HG03520 (cell line): ENCODE measurements around the gene TM7SF3.
A peak's percentile ranks its signal among the peaks of the same experiment; 100 is the strongest.

Experiments
- ATAC-seq: cut with Tn5 transposase; IDR thresholded peaks from one replicate; pipeline ENCODE4 v1.9.1; 2021; ENCODE audit warnings: mild to moderate bottlenecking, moderate library complexity; ENCODE audit not compliant: unreplicated experiment

Gene TM7SF3

DNA sequence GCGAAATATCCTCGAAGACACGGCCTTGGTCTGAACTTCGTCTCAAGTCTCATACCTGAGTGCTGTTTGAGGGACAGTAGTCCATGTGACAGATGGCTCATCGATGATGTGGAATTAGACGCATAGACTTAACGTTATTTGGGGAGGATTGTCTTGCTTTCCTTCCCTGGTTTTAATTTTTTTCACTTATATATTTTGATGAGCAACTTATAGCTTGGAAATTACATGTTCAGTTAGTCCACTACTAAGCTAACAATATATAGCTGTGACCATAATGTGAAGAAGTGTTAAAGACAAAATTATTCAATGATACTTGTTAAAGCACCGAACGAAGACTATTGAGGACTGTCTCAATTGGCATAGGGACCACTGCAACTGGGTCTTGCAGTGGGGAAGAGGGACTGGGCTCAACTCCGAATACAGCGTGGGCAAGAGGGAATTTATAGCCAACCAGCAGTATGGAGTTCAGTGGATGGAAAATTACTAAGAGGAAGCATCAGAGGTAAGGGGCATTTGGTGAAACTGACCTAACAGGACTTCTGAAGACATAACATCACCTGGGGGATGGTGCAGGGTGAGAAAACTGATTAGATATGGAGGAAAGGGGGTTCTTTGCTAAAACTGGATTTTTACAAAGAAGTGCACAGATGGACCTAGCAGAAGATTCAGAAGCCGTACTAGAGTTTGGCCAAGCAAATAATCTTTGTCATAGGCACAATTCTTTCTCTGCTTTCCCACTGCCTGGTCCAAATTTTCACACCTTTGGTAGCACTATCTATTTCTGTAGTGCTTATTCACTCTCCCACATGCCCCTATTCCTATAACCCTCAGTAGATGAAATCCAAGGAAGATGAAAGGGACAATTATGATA is 910 bp upstream of the TM7SF3 start:
- no peak for ATAC-seq

DNA sequence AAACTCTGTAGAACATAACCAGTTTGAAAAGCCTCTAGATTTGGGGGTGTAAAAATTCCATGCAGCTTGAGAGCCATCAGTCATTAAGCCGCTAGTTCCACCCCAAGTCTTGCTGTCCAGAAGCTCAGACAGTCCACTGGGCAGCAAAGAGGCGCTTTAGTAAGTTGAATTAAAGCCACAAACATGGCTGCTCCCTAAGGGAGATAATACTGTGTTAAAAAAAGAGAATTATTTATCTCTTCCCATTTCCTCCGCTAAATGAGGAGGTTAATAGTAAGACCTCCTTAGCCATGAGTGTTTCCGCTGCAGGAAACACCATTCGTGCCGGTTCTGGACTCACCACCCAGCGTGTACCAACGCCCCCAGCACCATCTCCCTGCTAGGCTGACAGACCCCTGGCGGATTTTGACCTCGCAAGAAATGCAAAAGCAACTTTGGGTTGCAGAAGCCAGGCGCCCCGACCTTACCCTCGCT is 536 bp downstream of the TM7SF3 start:
- ATAC-seq = peak; percentile 8

GRCh38 chr12:27012982-27013255 is 1.3 kb downstream of the TM7SF3 start:
- ATAC-seq = no peak

DNA sequence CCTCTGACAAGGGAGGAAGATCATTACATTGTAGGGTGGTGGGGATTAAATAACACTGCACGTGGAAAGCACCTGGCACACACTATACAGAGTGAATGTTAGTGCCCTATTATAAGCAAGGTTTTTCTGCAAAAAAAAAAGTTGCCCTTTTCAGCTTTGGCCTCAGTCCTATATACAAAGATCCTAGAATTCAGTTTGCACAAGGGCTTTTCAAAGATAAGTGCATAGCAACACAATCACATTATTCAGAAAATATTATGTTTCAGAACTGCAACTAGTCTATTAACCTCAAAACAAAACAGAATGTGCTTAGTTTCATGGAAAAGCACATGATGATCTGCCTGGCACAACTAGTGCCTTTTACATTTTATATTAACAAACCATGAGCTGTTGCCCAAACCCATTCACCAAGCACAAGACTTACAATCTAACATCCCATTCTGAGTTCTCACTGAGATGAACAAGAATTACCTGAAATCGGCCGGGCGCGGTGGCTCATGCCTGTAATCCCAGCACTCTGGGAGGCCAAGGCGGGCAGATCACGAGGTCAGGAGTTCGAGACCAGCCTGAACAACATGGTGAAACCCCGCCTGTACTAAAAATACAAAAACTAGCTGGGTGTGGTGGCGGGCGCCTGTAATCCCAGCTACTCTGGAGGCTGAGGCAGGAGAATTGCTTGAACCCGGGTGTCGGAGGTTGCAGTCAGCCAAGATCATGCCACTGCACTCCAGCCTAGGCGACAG is 1.8 kb downstream of the TM7SF3 start:
- no peak for ATAC-seq

DNA sequence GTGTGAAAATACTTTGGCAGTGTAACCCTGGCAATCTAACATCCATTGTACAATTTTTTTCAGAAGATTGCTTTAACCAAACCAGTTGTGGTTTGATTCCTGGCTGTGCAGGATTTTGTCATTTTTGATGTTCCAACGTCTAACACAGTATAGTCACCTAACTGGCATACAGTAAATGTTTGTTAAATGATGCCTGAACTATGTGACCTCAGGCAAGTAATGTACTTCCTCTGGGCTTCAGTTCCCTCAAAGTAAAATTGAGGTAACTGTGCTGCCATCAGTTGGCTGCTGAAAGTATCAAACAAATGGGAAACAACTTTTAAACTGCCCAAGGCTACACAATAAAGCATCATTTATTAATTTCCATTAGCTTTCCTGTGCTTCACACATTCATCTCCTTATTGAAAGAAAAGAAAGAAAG is 4.3 kb downstream of the TM7SF3 start:
- no peak for ATAC-seq

- no peak for ATAC-seq
Observed at GRCh38 chr12:27008081-27008480, 6.1 kb downstream of the TM7SF3 start.

- ATAC-seq = no peak
Observed at GRCh38 chr12:27006797-27007467, 7.3 kb downstream of the TM7SF3 start.

- ATAC-seq = no peak
Observed at GRCh38 chr12:27005495-27005894, 8.7 kb downstream of the TM7SF3 start.

- no peak for ATAC-seq
Observed at GRCh38 chr12:27003421-27004381, 10.5 kb downstream of the TM7SF3 start.

DNA sequence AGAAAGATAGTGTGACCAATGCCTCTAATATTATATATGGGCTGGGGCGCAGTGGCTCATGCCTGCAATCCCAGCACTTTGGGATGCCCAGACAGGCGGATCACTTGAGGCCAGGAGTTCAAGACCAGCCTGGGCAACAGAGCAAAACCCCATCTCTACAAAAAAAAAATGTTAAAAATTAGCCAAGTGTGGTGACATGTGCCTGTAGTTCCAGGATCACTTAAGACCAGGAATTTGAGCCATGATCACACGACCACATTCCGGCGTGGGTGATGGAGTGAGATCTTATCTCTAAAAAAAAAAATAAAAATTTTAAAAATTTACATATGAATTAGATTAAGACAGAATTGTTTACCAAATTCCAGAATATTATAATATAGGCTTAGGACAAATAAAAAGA is 12.0 kb downstream of the TM7SF3 start:
- no peak for ATAC-seq

- no peak for ATAC-seq
Observed at GRCh38 chr12:27001663-27002062, 12.5 kb downstream of the TM7SF3 start.

DNA sequence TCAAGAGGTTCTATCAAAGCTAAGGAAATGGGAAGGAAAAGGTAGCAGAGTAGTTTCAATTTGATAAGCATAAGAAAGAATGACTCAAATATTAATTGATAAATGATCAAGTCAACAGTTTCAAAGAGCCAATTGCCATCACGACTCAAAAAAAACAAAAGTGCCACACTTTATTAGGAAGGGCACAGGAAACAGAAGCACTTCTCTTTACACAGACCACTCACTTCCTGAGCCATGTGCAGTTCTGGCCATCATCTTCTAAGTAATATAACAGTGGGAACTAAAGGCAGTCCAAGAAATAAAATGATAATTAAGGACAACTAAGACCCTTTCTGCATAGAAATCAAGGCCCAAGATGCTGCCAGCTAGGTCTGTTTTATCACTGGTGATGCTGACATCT is 13.2 kb downstream of the TM7SF3 start:
- no peak for ATAC-seq

DNA sequence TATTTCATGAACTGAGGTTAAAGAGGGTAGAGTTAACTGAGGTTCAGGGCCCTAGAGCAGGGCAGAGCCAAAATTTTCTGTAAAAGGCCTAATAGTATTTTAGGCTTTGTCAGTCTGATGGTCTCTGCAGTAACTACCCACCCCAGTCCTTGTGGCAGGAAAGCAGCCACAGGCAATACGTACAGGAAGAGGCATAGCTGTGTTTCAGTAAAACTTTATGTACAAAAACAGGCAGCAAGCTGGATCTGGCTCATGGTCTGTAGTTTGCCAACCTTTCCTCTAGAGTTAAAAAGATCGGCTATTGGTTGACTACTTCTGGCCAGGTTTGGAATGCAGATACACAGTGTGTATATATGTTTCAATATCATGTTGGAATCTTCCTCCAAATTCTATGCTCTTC is 17.2 kb downstream of the TM7SF3 start:
- ATAC-seq = no peak

DNA sequence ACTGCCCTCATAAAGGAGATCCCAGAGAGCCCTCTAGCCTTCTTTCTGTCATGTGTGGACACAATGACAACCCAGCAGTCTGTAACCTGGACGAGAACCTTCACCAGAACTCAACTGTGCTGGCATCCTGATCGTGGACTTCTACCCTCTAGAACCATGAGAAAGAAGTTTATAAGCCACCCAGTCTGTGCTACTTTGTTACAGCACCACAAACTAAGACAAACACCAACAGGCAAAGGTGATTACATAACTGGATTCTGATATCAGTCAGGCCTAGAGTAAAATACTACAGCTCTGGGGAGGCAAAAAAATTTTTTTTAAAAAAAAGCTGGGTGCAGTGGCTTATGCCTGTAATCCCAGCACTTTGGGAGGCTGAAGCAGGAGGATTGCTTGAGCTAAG is 18.5 kb downstream of the TM7SF3 start:
- ATAC-seq = no peak

- ATAC-seq = no peak
Observed at GRCh38 chr12:26994109-26994508, 20.1 kb downstream of the TM7SF3 start.

DNA sequence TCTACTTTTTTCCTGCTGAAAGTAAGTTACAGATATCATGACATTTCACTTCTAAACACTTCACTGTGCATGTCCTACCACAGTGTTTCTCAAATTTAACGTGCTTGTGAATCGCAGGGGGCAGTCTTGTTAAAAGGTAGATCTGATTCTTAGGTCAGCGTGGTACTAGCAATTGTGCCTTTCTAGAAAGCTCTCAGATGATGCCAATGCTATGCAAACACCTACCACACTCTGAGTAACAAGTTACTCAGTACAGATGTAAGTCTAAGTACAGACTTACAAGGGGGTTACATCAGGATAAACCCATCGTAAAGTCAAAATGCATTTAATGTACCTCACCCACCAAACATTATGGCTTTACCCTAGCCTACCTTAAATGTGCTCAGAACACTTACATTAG is 22.4 kb downstream of the TM7SF3 start:
- ATAC-seq = no peak

DNA sequence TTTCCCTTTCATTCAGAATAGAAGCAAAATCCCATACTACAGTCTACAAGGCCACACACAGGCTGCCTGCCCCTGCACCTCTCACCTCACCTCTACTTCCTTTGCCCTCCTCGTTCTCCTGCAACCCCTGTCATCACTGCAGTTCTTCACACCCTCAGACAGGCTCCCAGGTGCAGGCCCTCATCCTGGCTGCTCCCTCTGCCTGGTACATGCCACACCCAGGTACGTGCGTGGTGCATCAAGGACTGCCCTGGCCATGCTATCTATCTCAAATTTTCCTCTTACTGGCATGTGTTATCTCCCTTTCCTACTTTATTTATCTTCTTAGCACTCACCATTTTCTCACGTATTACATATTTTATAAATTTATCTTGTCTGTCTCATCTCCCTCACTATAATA is 24.3 kb downstream of the TM7SF3 start:
- ATAC-seq = no peak

DNA sequence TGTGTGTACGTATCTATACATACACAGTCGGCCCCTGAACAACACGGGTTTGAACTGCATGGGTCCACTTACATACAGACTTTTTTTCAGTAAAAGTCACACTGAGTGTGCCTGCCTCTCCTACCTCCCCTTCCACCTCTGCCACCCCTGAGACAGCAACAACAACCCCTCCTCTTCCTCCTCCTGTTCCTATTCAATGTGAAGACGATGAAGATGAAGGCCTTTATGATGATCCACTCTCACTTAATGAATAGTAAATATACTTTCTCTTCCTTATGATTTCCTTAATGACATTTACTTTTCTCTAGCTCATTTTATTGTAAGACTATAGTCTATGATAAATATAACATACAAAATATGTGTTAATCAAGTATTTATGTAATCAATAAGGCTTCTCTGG is 25.5 kb downstream of the TM7SF3 start:
- ATAC-seq = no peak

GRCh38 chr12:26987634-26988424 is 26.4 kb downstream of the TM7SF3 start:
- no peak for ATAC-seq

- ATAC-seq = no peak
Observed at GRCh38 chr12:26982866-26983265, 31.3 kb downstream of the TM7SF3 start.
